Smooth muscle cell (in vitro differentiated cells): ENCODE results near the gene FMO5. TPM values are rescaled to one million over a fixed set of nuclear protein-coding genes. Genes with fewer than 3 reads are reported as not detected.

Source experiments
- DNase-seq: peaks from one replicate; lab custom pipeline; 2025; ENCODE audit not compliant: unreplicated experiment; lab: John Stamatoyannopoulos, UW
- H2AFZ ChIP-seq: fragments of 200-600 bp; sonication (generic); 2 replicates; pipeline ENCODE4 v1.6.0; 2016; ENCODE audit warnings: antibody characterized with exemption, low read depth, mild to moderate bottlenecking
- H3F3A ChIP-seq: fragments of 200-600 bp; sonication (generic); 2 replicates; pipeline ENCODE4 v1.6.0; 2017; ENCODE audit warnings: antibody characterized with exemption, low read depth
- H3K27ac ChIP-seq: fragments of 200-600 bp; sonication (generic); 2 replicates; pipeline ENCODE4 v1.5.1; 2016; ENCODE audit warnings: low read depth, mild to moderate bottlenecking
- H3K27me3 ChIP-seq: fragments of 200-600 bp; sonication (generic); 2 replicates; pipeline ENCODE4 v1.6.1; 2016; ENCODE audit warnings: low read depth, mild to moderate bottlenecking
- H3K36me3 ChIP-seq: fragments of 200-600 bp; sonication (generic); 2 replicates; pipeline ENCODE4 v1.5.1; 2016; ENCODE audit warnings: low read depth
- H3K4me1 ChIP-seq: fragments of 200-600 bp; sonication (generic); 2 replicates; pipeline ENCODE4 v1.5.1; 2016; ENCODE audit warnings: low read depth
- H3K4me2 ChIP-seq: fragments of 200-600 bp; sonication (generic); 2 replicates; pipeline ENCODE4 v1.6.0; 2016; ENCODE audit warnings: mild to moderate bottlenecking
- H3K4me3 ChIP-seq: fragments of 200-600 bp; sonication (generic); 2 replicates; pipeline ENCODE4 v1.5.1; 2016; ENCODE audit warnings: mild to moderate bottlenecking
- H3K79me2 ChIP-seq: fragments of 200-600 bp; sonication (generic); 2 replicates; pipeline ENCODE4 v1.6.0; 2016; ENCODE audit warnings: low read depth, mild to moderate bottlenecking
- H3K9ac ChIP-seq: fragments of 200-600 bp; sonication (generic); 2 replicates; pipeline ENCODE4 v1.6.0; 2016; ENCODE audit warnings: low read depth
- H3K9me3 ChIP-seq: fragments of 200-600 bp; sonication (generic); replicated peaks from 2 replicates; pipeline ENCODE4 v1.5.1; 2016; ENCODE audit warnings: low read depth
- H4K20me1 ChIP-seq: fragments of 200-600 bp; sonication (generic); 2 replicates; pipeline ENCODE4 v1.6.0; 2016; ENCODE audit warnings: low read depth
- CTCF ChIP-seq: fragments of 200-600 bp; sonication (generic); IDR thresholded peaks from 2 replicates; pipeline ENCODE4 v1.5.1; 2017; ENCODE audit warnings: borderline replicate concordance, mild to moderate bottlenecking, antibody characterized with exemption; ENCODE audit not compliant: insufficient read depth, poor library complexity, severe bottlenecking
- WGBS: methylation state at CpG from one replicate; pipeline ENCODE4 v1.1.7; 2016; ENCODE audit warnings: low lambda C conversion rate; 5-methylcytosine and 5-hydroxymethylcytosine counted together
- polyA plus RNA-seq: library from polyadenylated mRNA; unstranded; fragments of >200 nt; fragmentation: Nextera tagmentation; extraction: Ambion mirVana; gene quantifications from 2 replicates; pipeline ENCODE4 v1.2.1, GENCODE V29; 2016
- total RNA-seq: library from RNA; depleted of rRNA; stranded (reverse); fragments of >200 nt; gene quantifications from 2 replicates; pipeline ENCODE4 v1.2.3, GENCODE V29; 2014

The FMO5 gene
- total and polyA plus RNA-seq, 2 experiments from 2014 or later: 0.49 to 1.9 TPM

- Histone ChIP-seq H3K27ac (no peak overlapping the region), H3K4me1 (no peaks in the 10 kb centered on the region), H3K4me3 (no peak overlapping the region), H4K20me1 (peaks cover 4% of the 10 kb centered on the region), H3K79me2 (no peaks in the 10 kb centered on the region), H3K4me2 (no peak overlapping the region), H2AFZ (no peak overlapping the region), H3K9ac (no peak overlapping the region), H3K27me3 (no peaks in the 10 kb centered on the region), H3F3A (no peaks in the 10 kb centered on the region), H3K36me3 (peaks cover 36% of the 10 kb centered on the region), H3K9me3 (no peaks in the 10 kb centered on the region)
- no peak for DNase-seq
- 99% methylated on average over 3 of the region's 3 CpGs for WGBS
- TF ChIP-seq CTCF: no peak
Observed at GRCh38 chr1:147156642-147157041, 68.5 kb downstream of the FMO5 start.

DNA sequence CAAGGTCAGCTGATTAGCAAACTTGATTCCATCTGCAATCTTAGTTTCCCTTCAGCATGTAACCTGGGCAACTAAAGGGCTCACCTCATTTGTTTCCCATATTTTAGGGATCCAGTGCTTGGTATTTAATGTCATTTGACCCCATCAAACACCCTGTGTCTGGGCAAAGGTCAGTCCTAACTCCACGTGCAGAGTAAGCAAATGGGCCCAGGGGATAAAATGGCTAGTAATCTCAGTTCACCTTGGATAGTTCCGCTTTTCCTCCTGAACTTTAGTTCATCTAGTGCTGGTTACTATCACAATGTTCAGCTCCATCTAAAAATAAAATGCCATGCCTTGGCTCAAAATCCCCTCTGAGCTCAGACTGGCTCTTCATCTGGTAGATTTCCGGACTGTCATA lies 72.4 kb downstream of the FMO5 start:
- no peak overlapping the region for H3K4me3 ChIP-seq
- H4K20me1 ChIP-seq: peaks cover 4% of the 10 kb centered on the region
- H3K4me1 ChIP-seq: no peaks in the 10 kb centered on the region
- H3K4me2 ChIP-seq: no peak overlapping the region
- no peaks in the 10 kb centered on the region for H3K79me2 ChIP-seq
- no peak overlapping the region for H2AFZ ChIP-seq
- TF ChIP-seq CTCF: no peak
- no peak overlapping the region for H3K27ac ChIP-seq
- 88% methylated on average over 3 of the region's 3 CpGs for WGBS
- H3K9ac ChIP-seq: no peak overlapping the region
- H3K9me3 ChIP-seq: no peaks in the 10 kb centered on the region
- H3K36me3 ChIP-seq: peaks cover 16% of the 10 kb centered on the region
- H3F3A ChIP-seq: no peaks in the 10 kb centered on the region
- no peak for DNase-seq
- no peaks in the 10 kb centered on the region for H3K27me3 ChIP-seq

GRCh38 chr1:147151244-147151643 lies 73.9 kb downstream of the FMO5 start:
- 100% methylated on average over 1 of the region's 1 CpG for WGBS
- H3F3A ChIP-seq: no peaks in the 10 kb centered on the region
- no peak for DNase-seq
- no peaks in the 10 kb centered on the region for H3K9me3 ChIP-seq
- H3K4me3 ChIP-seq: no peak overlapping the region
- H3K79me2 ChIP-seq: no peaks in the 10 kb centered on the region
- no peaks in the 10 kb centered on the region for H4K20me1 ChIP-seq
- no peaks in the 10 kb centered on the region for H3K27me3 ChIP-seq
- H3K4me2 ChIP-seq: no peak overlapping the region
- no peak overlapping the region for H3K27ac ChIP-seq
- H2AFZ ChIP-seq: no peak overlapping the region
- no peaks in the 10 kb centered on the region for H3K4me1 ChIP-seq
- TF ChIP-seq CTCF: no peak
- H3K9ac ChIP-seq: no peak overlapping the region
- peaks cover 6% of the 10 kb centered on the region for H3K36me3 ChIP-seq

GRCh38 chr1:147142886-147143285 lies 82.3 kb downstream of the FMO5 start:
- no peak for TF ChIP-seq CTCF
- 95% methylated on average over 2 of the region's 2 CpGs for WGBS
- Histone ChIP-seq H3K36me3 (no peaks in the 10 kb centered on the region), H3K27ac (no peak overlapping the region), H2AFZ (no peak overlapping the region), H3K27me3 (no peaks in the 10 kb centered on the region), H3F3A (no peaks in the 10 kb centered on the region), H3K9ac (no peak overlapping the region), H3K79me2 (no peaks in the 10 kb centered on the region), H3K9me3 (no peaks in the 10 kb centered on the region), H3K4me3 (no peak overlapping the region), H3K4me2 (no peak overlapping the region), H3K4me1 (no peaks in the 10 kb centered on the region), H4K20me1 (no peaks in the 10 kb centered on the region)
- no peak for DNase-seq
